Activated B cell treated with CpG ODN at 0.5 μM for 24 hours (primary cell): ENCODE measurements around the gene KSR2. TPM values are rescaled to one million over a fixed set of nuclear protein-coding genes. Genes with fewer than 3 reads are reported as not detected.

Experiments used
- ATAC-seq: fragments of 200-7000 bp; cut with Tn5 transposase; one replicate; pipeline ENCODE4 v1.10.0; 2021; ENCODE audit warnings: low read depth, mild to moderate bottlenecking, moderate library complexity
- CTCF ChIA-PET: fragments of 350-600 bp; sonication (Branson Sonifier 250); formaldehyde crosslinking; loops from one replicate; lab custom pipeline; 2021; ENCODE audit warnings: antibody characterized with exemption; lab: Charles Lee
- POLR2A ChIA-PET: fragments of 350-600 bp; sonication (Branson Sonifier 250); formaldehyde crosslinking; loops from one replicate; lab custom pipeline; 2021; ENCODE audit warnings: antibody characterized with exemption; lab: Charles Lee
- DNase-seq: peaks from one replicate; pipeline ENCODE4 v3.0.0; 2022
- H3K27ac Mint-ChIP-seq: one replicate; pipeline ENCODE4 v1.8.0; 2020; ENCODE audit warnings: mixed read lengths
- H3K27me3 Mint-ChIP-seq: one replicate; pipeline ENCODE4 v1.8.0; 2021; ENCODE audit warnings: mixed read lengths
- H3K36me3 Mint-ChIP-seq: one replicate; pipeline ENCODE4 v1.8.0; 2021; ENCODE audit warnings: low read depth, mixed read lengths
- H3K4me1 Mint-ChIP-seq: one replicate; pipeline ENCODE4 v1.8.0; 2021; ENCODE audit warnings: mixed read lengths
- H3K4me3 Mint-ChIP-seq: one replicate; pipeline ENCODE4 v1.8.0; 2020; ENCODE audit warnings: mild to moderate bottlenecking, mixed read lengths
- H3K9me3 Mint-ChIP-seq: one replicate; pipeline ENCODE4 v1.8.0; 2020; ENCODE audit warnings: mixed read lengths
- intact Hi-C: fragments of 100-400 bp; cut with micrococcal nuclease; formaldehyde crosslinking; loops from one replicate; pipeline ENCODE4 v1.15.1; 2024
- total RNA-seq: library from RNA; stranded (reverse); gene quantifications from 2 replicates; pipeline ENCODE4 v1.2.3, GENCODE V29; 2022
- TF ChIP-seq, protein P1 (sequence below): fragments of 200-600 bp; IDR thresholded peaks from one replicate; pipeline ENCODE4 v1.8.0; 2022; ENCODE audit warnings: antibody characterized with exemption, mild to moderate bottlenecking

Gene KSR2
- not detected in 2 replicates for total RNA-seq

DNA sequence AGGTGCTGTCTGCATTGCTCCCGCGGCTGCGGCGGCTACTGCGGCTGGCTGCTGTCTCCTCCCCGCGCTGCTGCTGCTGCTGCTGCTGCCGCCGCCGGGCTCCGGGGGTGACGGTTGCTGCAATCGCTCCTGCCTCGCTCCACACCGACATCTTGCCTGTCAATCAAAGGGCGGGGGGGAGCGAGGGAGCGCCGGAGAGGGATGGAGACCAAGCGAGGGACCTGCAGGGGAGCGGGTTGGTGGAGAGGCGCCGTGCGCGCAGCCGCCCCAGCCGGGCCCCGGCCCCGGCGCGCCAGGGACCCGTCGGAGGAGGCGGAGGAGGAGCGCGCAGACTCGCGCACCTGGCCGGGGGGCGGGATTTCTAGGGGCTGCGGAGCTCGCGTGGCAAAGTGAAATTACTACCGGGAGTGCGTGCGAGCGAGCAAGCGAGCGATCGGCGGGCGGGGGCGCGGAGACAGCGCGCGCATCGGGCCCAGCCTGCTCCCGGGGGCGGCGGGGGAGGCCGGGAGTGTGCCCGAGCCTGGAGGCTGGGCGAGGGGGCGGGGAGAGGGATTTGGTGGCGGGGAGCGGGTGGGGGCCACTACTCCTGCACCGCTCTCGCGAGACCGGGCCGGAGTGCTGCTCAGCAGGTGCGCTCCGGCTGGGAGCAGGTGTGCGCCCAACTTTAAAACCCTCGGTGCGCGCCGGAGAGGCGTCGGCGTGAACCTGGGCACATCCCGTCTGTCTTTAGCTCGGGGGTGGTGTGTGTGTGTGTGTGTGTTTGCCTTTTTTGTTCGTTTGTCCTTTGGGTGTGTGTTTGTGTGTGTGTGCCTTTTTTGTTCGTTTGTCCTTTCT, at the start of gene KSR2:
TSS of gene KSR2 (minus strand) at position 165 of the 834 bp plus-strand sequence. CDS start 735 bp downstream, outside the sequence.
- peaks cover 12% of the 10 kb centered on the region for H3K9me3 Mint-ChIP-seq
- POLR2A ChIA-PET = no interaction called here
- peaks cover 45% of the 10 kb centered on the region for H3K27me3 Mint-ChIP-seq
- CTCF ChIA-PET = no interaction called here
- H3K36me3 Mint-ChIP-seq = no peaks in the 10 kb centered on the region
- peak; percentile 17 for DNase-seq
- TF ChIP-seq, protein P1, sequence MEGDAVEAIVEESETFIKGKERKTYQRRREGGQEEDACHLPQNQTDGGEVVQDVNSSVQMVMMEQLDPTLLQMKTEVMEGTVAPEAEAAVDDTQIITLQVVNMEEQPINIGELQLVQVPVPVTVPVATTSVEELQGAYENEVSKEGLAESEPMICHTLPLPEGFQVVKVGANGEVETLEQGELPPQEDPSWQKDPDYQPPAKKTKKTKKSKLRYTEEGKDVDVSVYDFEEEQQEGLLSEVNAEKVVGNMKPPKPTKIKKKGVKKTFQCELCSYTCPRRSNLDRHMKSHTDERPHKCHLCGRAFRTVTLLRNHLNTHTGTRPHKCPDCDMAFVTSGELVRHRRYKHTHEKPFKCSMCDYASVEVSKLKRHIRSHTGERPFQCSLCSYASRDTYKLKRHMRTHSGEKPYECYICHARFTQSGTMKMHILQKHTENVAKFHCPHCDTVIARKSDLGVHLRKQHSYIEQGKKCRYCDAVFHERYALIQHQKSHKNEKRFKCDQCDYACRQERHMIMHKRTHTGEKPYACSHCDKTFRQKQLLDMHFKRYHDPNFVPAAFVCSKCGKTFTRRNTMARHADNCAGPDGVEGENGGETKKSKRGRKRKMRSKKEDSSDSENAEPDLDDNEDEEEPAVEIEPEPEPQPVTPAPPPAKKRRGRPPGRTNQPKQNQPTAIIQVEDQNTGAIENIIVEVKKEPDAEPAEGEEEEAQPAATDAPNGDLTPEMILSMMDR = no peak
- ATAC-seq = peak; percentile 18
- H3K4me3 Mint-ChIP-seq = peak within 1 kb of the TSS; percentile 74
- intact Hi-C loops = no loop called here
- no peak within 1 kb of the TSS for H3K27ac Mint-ChIP-seq
- H3K4me1 Mint-ChIP-seq = peaks cover 9% of the 10 kb centered on the region

DNA sequence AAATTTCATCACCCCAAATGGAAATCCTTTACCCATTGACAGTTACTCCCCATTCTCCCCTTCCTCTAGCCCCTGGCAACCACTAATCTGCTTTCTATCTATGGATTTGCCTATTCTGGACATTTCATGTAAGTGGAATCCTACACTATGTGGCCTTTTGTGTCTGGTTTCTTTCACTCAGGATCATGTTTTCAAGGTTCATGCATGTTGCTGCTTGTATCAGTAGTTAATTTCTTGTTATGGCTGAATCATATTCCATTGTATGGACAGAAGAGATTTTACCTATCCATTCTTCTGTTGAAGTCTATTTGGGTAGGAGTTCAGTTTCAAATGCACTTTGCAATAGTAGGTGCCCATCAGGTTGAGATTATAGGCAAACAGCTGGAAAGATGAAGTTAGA, 49.1 kb upstream of the KSR2 start:
- POLR2A ChIA-PET = interaction anchor here (0.7 kb wide), 1 partner anchor 43 kb away, joined by 3 read pairs; the partner anchor contains the start of gene WSB2
- CTCF ChIA-PET = interaction anchor here (0.9 kb wide), 1 partner anchor 103 kb away, joined by 3 read pairs; no protein-coding TSS in a partner anchor

DNA sequence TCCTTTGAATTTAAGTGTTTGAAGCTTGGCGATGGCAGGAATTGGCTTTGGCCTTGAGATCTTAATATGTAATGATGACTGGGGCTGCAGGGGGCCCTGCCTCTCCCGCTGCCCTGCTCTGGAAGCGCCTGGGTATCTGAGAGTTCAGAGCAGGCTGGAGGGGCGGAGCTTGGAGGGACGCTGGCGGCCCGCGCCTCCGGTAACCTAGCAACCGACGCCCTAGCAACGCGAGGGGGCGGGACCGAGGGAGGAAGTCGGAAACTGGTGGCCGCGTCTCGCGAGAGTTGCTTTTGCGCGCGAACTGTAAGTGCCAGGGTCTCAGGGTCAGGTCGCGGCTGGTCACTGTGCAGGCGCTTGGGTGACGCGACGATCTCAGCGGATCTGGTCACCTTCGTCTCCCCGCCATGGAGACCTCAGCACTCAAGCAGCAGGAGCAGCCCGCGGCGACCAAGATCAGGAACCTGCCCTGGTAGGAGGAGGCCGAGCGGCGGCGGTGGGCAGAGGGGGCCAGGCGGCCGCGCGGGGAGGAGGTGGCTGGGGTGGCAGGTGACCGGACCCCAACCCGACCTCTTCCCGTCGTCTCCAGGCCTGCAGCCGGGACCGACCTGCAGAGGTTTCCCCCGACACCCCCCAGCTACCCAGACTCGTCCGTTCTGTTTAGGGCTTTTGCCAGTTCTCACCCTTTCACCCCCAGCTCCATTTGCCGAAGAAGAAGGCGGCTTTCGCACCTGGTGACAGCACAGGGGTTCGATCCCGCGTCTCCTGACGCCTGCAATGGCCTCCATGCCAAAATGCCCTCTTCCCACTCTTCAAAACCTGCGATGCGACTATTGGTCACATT, 47.9 kb upstream of the KSR2 start, which contains the start of gene RFC5:
TSS of gene RFC5 (plus strand) at position 280 of the 841 bp plus-strand sequence. CDS start at position 405, 125 bp downstream.
- TF ChIP-seq, protein P1 = no peak
- H3K9me3 Mint-ChIP-seq = peaks cover 2% of the 10 kb centered on the region
- POLR2A ChIA-PET = interaction anchor here (0.6 to 1.2 kb wide), 8 partner anchors 29 to 1074 kb away, joined by 3 to 6 read pairs (median 4); partner anchors contain the start of genes PEBP1 and WSB2
- peak within 1 kb of the TSS; percentile 76 for H3K27ac Mint-ChIP-seq
- peaks cover 33% of the 10 kb centered on the region for H3K36me3 Mint-ChIP-seq
- peak; percentile 97 for DNase-seq
- peak; percentile 97 for ATAC-seq
- CTCF ChIA-PET = interaction anchor here (0.6 kb wide), 1 partner anchor 124 kb away, joined by 5 read pairs; no protein-coding TSS in a partner anchor
- H3K4me1 Mint-ChIP-seq = peaks cover 20% of the 10 kb centered on the region
- intact Hi-C loops = loop anchor here (1.0 to 10.0 kb wide), 8 partner anchors 45 to 1858 kb away; partner anchors contain the start of genes CIT, HRK, PEBP1 and SUDS3
- no peaks in the 10 kb centered on the region for H3K27me3 Mint-ChIP-seq
- H3K4me3 Mint-ChIP-seq = peak within 1 kb of the TSS; percentile 89

More for the DNA sequence above, 49.1 kb upstream of the KSR2 start:
- Mint-ChIP-seq H3K36me3 (peaks cover 45% of the 10 kb centered on the region), H3K4me3 (peak overlapping the region; percentile 80), H3K27me3 (no peaks in the 10 kb centered on the region), H3K4me1 (peaks cover 20% of the 10 kb centered on the region), H3K9me3 (no peaks in the 10 kb centered on the region), H3K27ac (no peak overlapping the region)
- TF ChIP-seq, protein P1 = no peak
- no peak for ATAC-seq
- intact Hi-C loops = loop anchor here (2.0 to 10.0 kb wide), 4 partner anchors 141 to 1857 kb away; partner anchors contain the start of genes CIT and HRK
- no peak for DNase-seq

DNA sequence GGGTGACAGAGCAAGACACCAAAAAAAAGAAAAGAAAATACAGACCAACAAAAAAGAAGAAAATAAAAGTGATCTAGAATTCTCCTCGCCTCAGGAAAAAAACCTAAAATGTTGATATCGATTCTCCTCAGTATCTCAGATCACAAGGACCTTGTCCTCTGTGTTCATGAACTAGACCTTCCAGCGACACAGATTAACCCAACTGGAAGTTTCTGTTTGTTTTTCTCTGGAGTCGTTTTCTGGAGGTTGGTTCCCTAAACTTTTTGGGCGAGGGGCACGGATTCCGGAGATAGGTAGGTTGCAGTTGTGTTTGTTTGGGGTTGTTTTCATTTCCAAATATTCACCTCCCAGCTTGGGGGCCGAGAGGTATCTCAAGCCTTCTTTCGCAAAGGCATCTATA, 47.2 kb upstream of the KSR2 start:
- Mint-ChIP-seq H3K9me3 (peaks cover 2% of the 10 kb centered on the region), H3K4me1 (peaks cover 20% of the 10 kb centered on the region), H3K4me3 (peak overlapping the region; percentile 89), H3K27ac (no peak overlapping the region), H3K27me3 (no peaks in the 10 kb centered on the region), H3K36me3 (peaks cover 28% of the 10 kb centered on the region)
- POLR2A ChIA-PET = interaction anchor here (0.8 to 1.2 kb wide), 4 partner anchors 44 to 358 kb away, joined by 3 to 6 read pairs (median 5); partner anchors contain the start of genes PEBP1 and WSB2
- CTCF ChIA-PET = interaction anchor here (0.6 kb wide), 1 partner anchor 123 kb away, joined by 5 read pairs; no protein-coding TSS in a partner anchor
- no peak for DNase-seq
- intact Hi-C loops = loop anchor here (1.0 to 10.0 kb wide), 8 partner anchors 45 to 1859 kb away; partner anchors contain the start of genes CIT, HRK, PEBP1 and SUDS3
- ATAC-seq = no peak
- TF ChIP-seq, protein P1 = no peak
